ENCODE measurements around the gene FAM78A.

- TF ChIP-seq POLR2A (IDR thresholded peaks at IDR 0.05; ENCODE audit: low read length) (no peak), GATA1 (IDR thresholded peaks at IDR 0.05; ENCODE audit: low read depth, low read length) (no peak)
Observed at GRCh38 chr9:131296460-131296859, 20.1 kb upstream of the FAM78A start.

Data from erythroblast (primary cell).